ENCODE results near the gene CPN2.

GRCh38 chr3:194312186-194312742 lies 38.9 kb downstream of the CPN2 start:
- TF ChIP-seq GATA2 (IDR thresholded peaks at IDR 0.05; ENCODE audit: low read depth, low read length) = peak; percentile 27; the same call in 1 of the 2 replicates
- no peak for TF ChIP-seq GATA3 (IDR thresholded peaks at IDR 0.05; ENCODE audit: low read depth, low read length)
